GM18517 (cell line): ENCODE measurements around the gene PRKCD.

Source experiments
- ATAC-seq: cut with Tn5 transposase; IDR thresholded peaks from one replicate; pipeline ENCODE4 v1.9.1; 2021; ENCODE audit warnings: mild to moderate bottlenecking, moderate library complexity; ENCODE audit not compliant: unreplicated experiment

PRKCD gene

GRCh38 chr3:53169832-53170324 is 8.9 kb downstream of the PRKCD start:
- ATAC-seq: no peak

GRCh38 chr3:53170325-53171063 is 9.5 kb downstream of the PRKCD start:
- ATAC-seq: no peak

DNA sequence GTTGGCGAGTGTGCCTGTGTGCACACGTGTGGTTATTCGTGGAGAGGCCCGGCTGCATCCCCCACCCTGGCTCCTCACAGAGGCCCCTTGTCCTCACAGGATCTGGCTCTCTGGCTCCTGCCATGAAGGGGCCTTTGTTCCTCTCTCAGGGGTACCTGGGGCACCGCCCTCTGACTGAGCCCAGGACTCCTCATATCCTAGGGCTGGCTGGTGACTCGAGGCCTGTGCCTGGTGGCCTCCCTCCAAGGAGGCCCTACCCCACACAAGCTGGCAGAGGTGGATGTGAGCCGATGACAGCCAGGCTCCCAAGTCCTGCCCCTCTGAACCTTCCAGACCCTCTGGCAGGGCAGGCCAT is 10.0 kb downstream of the PRKCD start:
- no peak for ATAC-seq

GRCh38 chr3:53171827-53172505 is 11.0 kb downstream of the PRKCD start:
- no peak for ATAC-seq

DNA sequence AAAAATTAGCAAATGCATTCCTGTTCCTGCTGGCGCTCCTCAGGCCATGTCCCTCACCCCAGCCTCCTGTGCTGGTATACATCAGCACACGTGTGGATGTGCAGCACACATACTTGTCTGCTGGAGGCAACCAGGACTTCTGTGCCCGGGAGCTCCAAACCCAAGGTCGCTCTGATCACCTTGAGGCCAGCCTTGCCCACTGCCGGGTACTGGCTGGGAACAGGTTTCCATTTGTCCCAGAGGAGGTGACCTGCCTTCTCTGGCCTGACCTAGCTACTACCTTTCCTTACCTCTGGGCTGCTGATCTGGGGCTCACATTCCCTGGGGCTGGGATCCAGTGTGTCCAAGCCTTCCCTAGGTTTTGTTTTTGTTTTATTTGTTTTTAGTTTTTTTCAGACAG is 12.1 kb downstream of the PRKCD start:
- ATAC-seq: no peak

- ATAC-seq: peak; percentile 56
Observed at GRCh38 chr3:53174346-53175250, 13.6 kb downstream of the PRKCD start.

- ATAC-seq: no peak
Observed at GRCh38 chr3:53175613-53176540, 14.9 kb downstream of the PRKCD start.

DNA sequence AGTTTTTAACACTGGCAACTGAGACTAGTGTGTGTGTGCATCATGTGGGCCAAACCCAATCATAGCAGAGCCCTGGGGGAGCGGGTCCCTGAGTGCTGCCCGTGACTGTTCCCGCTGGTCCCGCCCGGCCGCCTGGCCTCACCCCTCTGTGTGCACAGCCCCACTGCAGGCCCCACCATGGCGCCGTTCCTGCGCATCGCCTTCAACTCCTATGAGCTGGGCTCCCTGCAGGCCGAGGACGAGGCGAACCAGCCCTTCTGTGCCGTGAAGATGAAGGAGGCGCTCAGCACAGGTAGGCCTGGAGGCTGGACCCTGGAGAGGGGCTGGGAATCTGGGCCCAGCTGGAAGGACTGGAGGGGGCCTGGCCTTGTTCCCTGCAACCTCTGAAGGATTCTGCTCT is 17.2 kb downstream of the PRKCD start:
- ATAC-seq: no peak

DNA sequence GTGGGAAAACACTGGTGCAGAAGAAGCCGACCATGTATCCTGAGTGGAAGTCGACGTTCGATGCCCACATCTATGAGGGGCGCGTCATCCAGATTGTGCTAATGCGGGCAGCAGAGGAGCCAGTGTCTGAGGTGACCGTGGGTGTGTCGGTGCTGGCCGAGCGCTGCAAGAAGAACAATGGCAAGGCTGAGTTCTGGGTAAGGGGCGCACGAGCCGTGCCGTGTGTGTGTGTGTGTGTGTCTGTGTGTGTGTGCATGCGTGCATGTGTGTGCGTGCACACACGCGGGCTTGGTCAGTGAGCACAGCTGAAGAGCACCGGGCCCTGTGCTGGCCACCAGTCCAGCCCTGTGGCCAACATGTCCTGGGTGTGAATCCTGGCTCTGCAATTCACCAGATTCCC is 18.6 kb downstream of the PRKCD start:
- no peak for ATAC-seq

GRCh38 chr3:53180305-53181023 is 19.5 kb downstream of the PRKCD start:
- peak; percentile 86 for ATAC-seq

DNA sequence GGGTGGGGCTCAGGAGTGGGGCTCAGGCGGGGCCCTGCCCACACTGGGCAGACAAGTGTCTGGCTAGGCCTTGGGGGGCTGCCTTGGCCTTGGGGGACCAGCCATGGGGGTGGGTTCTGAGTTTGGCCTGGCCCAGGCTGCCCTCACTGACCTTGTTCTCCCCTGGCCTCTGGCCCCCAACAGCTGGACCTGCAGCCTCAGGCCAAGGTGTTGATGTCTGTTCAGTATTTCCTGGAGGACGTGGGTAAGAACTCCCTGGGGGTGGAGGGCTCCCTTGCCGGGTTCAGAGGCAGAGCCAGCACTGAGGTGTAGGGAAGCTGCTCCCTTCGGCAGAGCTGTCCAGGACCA is 20.0 kb downstream of the PRKCD start:
- ATAC-seq: peak; percentile 14

DNA sequence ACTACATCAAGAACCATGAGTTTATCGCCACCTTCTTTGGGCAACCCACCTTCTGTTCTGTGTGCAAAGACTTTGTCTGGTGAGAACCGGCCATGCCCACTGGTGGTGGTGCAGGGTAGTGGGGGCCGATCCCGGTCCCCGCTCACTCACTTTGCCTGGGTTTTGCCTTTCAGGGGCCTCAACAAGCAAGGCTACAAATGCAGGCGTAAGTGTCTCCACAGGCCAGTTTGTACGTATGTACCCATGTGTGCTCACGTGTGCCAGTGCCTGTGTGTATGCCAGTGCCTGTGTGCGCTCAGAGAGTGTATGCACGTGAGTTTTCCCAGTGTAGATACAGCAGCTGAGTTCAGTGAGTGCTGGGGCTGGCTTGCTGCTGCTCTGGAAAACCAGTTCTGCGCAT is 20.5 kb downstream of the PRKCD start:
- ATAC-seq: no peak

- ATAC-seq: no peak
Observed at GRCh38 chr3:53182764-53183355, 21.9 kb downstream of the PRKCD start.

DNA sequence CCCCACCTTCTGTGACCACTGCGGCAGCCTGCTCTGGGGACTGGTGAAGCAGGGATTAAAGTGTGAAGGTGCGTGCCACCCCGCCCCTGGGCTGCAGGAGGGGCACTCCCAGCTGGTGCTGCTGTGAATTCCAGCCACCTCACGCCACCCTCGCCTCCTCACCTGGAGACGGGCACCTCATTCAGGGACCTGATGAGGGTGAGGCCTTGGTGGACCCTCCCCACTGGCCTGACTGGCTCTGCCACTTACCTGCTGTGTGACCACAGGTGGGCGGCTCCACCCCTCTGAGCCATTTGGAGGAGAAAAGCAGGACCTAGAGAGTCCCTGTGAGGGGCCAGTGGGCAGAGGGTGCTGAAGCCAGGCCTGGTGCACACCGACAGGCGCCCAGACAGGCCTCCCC is 22.5 kb downstream of the PRKCD start:
- ATAC-seq: no peak

DNA sequence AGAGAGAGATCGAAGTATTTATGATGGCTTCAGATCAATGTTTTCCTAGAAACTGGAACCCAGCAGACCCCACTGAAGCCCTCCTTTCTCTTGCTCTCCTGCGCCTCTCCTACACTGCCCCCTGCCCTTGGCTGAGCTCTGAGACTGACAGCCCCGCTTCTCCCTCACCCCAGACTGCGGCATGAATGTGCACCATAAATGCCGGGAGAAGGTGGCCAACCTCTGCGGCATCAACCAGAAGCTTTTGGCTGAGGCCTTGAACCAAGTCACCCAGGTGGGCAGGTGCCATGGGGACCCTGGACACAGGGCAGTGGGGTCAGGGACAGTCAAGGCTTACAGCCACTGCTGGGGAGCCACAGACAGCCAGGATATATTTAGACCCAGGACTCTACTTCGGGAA is 23.7 kb downstream of the PRKCD start:
- ATAC-seq: no peak

DNA sequence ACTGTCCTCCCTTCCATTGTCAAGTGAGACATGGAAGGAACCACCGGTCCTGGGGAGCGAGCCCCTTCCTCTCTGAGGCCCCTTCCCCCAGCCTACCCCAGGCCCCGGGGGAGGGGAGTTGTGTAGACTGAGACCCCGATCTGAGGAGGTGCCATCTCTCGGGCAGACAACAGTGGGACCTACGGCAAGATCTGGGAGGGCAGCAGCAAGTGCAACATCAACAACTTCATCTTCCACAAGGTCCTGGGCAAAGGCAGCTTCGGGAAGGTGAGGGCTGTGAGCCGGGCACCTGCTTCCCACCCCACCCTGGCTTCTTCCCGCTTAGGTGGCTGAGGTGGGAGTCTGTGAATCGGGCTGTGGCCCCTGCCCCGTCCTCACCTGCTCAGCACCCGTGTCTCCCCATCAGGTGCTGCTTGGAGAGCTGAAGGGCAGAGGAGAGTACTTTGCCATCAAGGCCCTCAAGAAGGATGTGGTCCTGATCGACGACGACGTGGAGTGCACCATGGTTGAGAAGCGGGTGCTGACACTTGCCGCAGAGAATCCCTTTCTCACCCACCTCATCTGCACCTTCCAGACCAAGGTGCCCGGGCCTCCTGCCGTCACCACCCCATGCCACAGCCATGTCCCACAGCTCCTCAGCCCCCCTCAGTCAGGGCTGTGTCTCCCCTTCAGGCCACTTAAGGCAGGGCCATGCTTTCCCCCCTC is 24.9 kb downstream of the PRKCD start:
- ATAC-seq: no peak

DNA sequence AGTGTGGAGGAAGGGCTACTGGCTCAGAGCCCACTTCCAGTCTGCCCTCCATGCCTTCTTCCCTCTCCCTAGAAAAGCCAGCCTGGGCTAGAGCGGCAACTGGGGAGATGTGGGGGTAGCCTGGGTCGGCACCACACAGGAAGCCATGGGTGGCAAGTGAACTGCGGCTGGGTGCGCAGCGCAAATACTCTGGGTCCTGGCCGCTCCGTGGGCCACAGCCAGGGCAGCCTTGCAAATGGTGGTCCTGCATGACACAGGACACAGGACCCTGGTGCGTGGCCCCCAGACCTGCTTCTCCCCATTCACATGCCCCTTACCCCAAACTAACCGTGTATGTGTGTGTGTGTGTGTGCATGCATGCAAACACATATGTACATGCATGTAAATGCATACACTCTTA is 25.7 kb downstream of the PRKCD start:
- no peak for ATAC-seq

DNA sequence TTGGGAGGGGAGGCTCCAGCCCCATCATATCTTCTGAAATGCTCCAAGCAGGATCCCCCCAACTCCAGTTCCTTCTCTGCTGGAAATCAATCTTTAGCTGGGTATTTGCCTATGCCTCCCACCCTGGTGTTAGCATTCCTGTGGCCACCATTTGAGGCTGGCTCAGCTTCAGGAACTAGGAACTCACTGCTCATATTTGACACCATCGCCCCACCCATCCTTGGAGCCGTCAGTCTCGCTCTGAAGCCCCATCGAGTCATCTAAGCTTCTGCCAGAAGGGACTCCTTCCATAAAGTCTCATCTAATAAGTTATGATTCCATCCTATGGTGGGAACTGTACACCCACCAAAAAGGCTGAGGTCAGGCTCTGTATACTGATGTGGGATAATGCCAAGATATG is 26.4 kb downstream of the PRKCD start:
- no peak for ATAC-seq

DNA sequence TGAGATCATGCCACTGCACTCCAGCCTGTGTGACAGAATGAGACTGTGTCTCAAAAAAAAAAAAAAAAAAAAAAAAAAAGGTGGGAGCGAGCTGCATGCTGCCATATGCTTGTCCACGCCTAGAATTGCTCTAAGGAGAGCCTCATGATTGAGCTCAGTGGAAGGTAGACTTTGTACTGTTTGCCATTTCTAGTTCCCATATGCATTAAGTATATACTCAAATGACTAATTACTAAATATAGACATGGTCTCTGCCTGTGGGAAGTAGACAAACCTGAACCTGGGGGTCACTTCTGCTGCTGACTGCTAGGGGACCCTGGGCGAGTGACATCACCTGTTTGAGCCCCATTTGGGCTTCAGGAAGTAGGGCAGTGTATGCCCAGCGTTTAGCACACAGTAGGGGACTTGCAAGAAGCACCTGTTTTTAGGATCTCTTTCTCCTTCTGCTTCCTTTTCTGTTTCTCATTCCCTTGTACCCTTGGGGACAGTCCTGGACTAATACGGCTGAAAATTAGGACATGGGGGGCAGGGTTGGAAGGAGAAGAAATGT is 27.2 kb downstream of the PRKCD start:
- no peak for ATAC-seq
